Left lobe of liver (tissue), 2 donors: ENCODE measurements around the gene PRAMEF5. TPM values are rescaled to one million over a fixed set of nuclear protein-coding genes. Genes with fewer than 3 reads are reported as not detected.
A peak's percentile ranks its signal among the peaks of the same experiment; 100 is the strongest.
"Not testable (repeated sequence)": the region's sequence is repeated elsewhere in the genome, so short reads cannot be mapped to it uniquely, and the experiment has no call there.

ENCODE experiments used
- ATAC-seq: fragments of 200-7000 bp; cut with Tn5 transposase; one replicate; pipeline ENCODE4 v1.9.1; 2020; ENCODE audit warnings: mild to moderate bottlenecking, moderate library complexity
- DNase-seq: peaks from one replicate; pipeline ENCODE4 v3.0.0-alpha.2; 2020; ENCODE audit warnings: low spot score
- total RNA-seq: library from RNA; stranded (reverse); gene quantifications from one replicate; pipeline ENCODE4 v1.2.1, GENCODE V29; 2021
- donor health status: DM: no; HTN: no; CAD: no; lungs with moderate emphysema.
- donor health status: DM: no; HTN: yes; CAD: no.

The PRAMEF5 gene
- total RNA-seq, 1 donor from 2014 or later, result not detected

DNA sequence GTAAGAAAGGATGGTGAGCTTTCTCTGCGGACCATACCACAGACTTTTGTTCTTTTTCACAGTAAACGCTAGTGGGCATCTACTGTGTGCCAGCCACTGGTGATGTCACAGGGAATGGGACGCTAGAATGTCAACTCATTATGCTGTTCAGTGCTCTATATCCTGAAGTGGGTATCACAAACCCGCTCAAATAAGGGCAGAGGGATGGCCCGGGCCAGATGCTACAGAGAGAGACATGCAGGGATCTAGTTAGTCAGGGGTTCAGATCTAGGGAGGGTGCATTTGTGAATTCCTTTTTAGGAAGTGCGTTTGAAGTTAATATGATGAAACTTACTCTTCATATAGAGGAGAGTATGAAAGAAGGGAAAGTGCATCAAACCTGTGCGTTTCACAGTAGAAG is 6.9 kb upstream of the PRAMEF5 start:
- ATAC-seq, DNase-seq: not testable (repeated sequence)

DNA sequence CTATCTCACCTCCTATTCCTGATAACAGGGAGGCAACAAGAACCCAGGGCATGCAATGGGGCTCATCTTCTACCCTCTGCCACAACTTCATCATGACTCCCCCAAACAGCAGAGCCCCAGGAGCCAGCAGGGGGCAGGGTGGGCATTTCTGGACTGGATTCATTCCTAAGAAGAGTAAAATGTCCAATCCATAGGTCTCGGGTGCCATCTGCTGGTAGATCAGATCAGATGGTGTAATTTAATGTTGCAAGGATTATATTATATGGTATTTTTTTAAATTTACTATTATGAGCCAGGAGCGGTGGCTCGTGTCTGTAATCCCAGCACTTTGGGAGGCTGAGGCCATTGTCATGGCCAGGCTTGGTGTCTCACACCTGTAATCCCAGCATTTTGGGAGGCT is 11.1 kb downstream of the PRAMEF5 start:
- peak; percentile 38 for ATAC-seq

DNA sequence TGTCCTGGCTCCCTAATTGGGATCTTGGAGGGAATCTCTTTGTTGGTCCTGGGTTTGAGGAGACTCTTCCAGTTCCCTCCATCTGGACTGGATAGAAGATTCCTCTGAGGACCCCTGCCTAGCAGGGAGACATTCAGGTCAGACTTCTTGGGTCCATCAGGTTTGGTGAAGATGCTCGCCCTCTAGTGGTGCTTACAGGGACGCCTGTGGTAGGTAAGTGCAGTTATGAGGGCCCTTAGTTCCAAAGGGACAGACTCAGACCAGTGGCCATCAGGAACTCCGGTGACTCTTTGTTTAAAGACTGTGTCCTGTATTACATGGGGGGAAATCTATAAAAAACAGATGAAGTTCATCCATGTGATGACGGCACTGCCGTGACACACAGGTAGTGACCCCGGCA is 23.0 kb downstream of the PRAMEF5 start:
- peak; percentile 89 for ATAC-seq
- DNase-seq, result not testable (repeated sequence)

More for the DNA sequence above, 11.1 kb downstream of the PRAMEF5 start:
- not testable (repeated sequence) for DNase-seq

DNA sequence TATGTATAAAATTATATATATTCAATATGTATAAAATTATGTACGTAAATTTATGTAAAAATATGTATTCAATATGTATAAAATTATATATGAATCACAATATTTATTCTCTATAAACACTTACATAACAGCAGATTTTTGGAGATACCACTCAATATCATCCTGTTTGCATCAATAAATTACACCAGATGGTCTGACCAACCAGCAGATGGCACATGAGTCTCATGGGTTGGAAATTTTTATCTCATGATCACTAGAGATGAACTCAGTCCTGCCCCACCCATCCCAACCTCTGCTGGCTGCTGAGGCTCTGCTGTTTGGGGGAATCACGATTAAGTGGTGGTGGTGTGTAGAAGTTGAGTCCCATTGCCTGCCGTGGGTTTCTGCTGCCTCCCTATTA is 25.6 kb downstream of the PRAMEF5 start:
- DNase-seq, result not testable (repeated sequence)
- peak; percentile 85 for ATAC-seq

DNA sequence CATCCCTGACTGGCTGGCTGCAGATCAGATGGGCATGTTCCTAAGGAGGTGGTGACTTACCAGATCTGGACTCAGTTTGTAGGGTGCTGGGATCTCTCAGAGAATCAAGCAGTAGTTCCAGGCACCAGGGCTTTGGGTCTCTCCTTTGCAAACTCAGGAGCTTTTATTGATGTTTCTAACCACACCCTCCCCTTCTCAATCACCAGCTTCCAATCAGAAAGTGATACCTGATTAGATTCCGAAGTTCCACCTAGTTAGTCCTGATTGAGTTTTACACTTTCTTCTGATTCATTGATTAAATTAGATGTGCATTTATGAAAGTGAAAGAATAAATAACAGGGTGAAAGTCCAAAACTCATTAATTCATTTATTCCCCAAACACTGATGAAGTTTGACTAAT is 31.0 kb downstream of the PRAMEF5 start, which contains the start of gene PRAMEF8:
Gene PRAMEF8 (minus strand): TSS at position 101 of the 400 bp plus-strand sequence. CDS start 1,046 bp downstream, outside the sequence.
- DNase-seq, ATAC-seq: not testable (repeated sequence)

DNA sequence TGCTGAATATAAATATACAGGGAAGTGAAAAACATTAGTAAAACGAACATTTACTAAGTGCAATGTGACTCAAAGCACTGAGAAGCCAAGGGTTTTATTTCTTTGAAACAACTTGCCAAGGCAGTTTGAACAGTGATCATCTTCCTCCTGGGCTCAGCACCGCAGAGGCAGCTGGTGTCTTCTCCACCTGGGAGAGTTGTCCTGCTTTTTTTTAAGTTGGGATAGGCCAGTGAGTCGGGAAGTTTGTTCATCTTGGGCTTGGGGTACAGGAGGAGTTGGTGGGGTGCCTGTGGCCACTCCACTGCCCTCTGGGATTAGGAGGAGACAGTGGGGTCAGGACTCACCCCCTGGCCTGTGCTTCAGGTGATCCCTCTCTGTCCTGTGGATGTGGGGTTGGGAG is 35.0 kb downstream of the PRAMEF5 start:
- not testable (repeated sequence) for ATAC-seq, DNase-seq

DNA sequence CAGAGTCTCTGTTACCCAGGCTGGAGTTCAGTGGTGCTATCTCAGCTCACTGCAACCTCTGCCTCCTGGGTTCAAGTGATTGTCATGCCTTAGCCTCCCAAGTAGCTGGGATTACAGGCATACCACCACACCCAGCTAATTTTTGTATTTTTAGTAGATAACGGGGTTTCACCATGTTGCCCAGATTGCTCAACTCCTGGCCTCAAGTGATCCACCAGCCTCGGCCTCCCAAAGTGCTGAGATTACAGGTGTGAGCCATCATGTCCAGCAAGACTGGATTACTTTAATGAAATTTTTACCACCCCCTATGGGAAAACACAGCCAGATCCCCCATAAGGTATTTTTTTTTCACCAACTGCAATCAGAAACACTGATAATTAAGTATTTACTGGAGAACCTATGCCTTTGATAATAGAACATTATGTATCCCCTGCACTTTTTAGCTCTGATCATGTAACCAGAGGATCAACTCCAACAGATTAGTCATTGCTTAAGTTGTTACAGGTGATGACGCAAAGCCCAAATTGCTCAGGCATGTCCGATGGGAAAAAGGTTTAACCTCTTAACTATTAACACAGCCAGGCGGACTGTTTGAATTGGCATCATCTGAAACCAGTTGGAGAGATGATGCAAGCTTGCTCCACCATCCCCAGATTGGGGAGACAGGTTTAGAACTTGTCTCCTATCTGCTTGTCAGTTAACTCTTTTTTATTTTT is 43.4 kb downstream of the PRAMEF5 start:
- DNase-seq, result not testable (repeated sequence)
- ATAC-seq, result peak; percentile 89

DNA sequence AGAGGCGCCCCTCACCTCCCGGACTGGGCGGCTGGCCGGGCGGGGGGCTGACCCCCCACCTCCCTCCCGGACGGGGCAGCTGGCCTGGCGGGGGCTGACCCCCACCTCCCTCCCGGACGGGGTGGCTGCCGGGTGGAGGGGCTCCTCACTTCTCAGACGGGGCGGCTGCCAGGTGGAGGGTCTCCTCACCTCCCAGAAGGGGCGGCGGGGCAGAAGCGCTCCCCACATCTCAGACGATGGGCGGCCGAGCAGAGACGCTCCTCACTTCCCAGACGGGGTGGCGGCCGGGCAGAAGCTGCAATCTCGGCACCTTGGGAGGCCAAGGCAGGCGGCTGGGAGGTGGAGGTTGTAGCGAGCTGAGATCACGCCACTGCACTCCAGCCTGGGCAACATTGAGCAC is 44.7 kb downstream of the PRAMEF5 start:
- DNase-seq, ATAC-seq: not testable (repeated sequence)

DNA sequence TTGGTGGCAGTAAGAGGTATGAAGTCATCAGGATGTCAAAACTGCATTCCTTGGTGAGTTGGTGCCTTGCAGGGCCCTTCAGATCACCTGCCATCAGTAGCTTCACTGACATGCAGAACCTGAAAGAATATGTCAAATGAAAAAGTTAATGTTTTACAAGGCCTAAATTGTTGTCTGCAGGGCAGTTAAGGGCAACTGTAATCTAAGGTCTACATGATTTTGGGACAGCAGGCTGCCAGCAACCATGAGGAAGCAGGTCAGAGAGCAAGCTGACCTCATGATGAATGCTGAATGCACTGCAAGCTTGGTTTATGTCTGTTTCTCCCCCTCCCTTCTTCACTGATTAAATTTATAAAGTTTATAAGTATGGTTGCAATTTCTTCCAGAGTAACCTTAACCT is 48.2 kb downstream of the PRAMEF5 start:
- peak; percentile 67 for ATAC-seq

DNA sequence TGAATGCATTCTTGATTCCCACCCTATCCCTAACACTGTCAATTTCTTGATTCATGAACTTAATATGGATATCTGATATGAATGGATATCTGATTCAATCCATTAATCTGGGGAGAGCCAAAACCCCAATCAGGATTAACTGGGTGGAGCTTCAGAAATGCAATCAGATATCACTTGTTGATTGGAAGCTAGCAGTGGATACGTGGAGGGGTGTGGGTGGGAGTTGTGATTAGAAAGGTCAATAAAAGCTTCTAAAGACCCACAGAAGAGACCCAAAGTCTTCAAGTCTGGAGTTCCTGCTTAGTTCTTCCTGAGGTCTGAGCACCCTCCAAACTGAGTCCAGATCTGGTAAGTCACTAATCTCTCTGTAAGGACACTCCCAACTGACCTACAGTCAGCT is 49.2 kb downstream of the PRAMEF5 start, which contains the start of gene PRAMEF33:
Gene PRAMEF33 (plus strand): TSS at position 301 of the 400 bp plus-strand sequence. CDS start 2,416 bp downstream, outside the sequence.
- not testable (repeated sequence) for ATAC-seq

More for the DNA sequence above, 48.2 kb downstream of the PRAMEF5 start:
- DNase-seq, result not testable (repeated sequence)

More for the DNA sequence above, 49.2 kb downstream of the PRAMEF5 start, which contains the start of gene PRAMEF33:
- not testable (repeated sequence) for DNase-seq

Other genes with a start within 250 kb of the PRAMEF5 start
- gene PRAMEF27, start 197.6 kb upstream of the PRAMEF5 start, total RNA-seq, result not detected
- gene HNRNPCL3, start 193.4 kb upstream of the PRAMEF5 start, total RNA-seq, result not detected
- not detected for gene PRAMEF25, start 183.4 kb upstream of the PRAMEF5 start, total RNA-seq
- gene HNRNPCL2, start 137.3 kb upstream of the PRAMEF5 start, total RNA-seq, result not detected
- gene PRAMEF26, start 98.2 kb upstream of the PRAMEF5 start, total RNA-seq, result not detected
- gene HNRNPCL4, start 88.6 kb upstream of the PRAMEF5 start, total RNA-seq, result not detected
- not detected for gene PRAMEF9, start 82.3 kb upstream of the PRAMEF5 start, total RNA-seq
- gene PRAMEF13, start 52.8 kb upstream of the PRAMEF5 start, total RNA-seq, result not detected
- not detected for gene PRAMEF18, start 28.0 kb upstream of the PRAMEF5 start, total RNA-seq
- not detected for gene PRAMEF8, start 30.9 kb downstream of the PRAMEF5 start, total RNA-seq
- gene PRAMEF33, start 49.3 kb downstream of the PRAMEF5 start, total RNA-seq, result 0.25 TPM
- not detected for gene PRAMEF15, start 61.4 kb downstream of the PRAMEF5 start, total RNA-seq
- gene PRAMEF14, start 92.9 kb downstream of the PRAMEF5 start, total RNA-seq, result not detected
- not detected for gene PRAMEF19, start 117.7 kb downstream of the PRAMEF5 start, total RNA-seq
- not detected for gene PRAMEF17, start 135.4 kb downstream of the PRAMEF5 start, total RNA-seq
- not detected for gene PRAMEF20, start 156.3 kb downstream of the PRAMEF5 start, total RNA-seq